HG02763 (cell line): ENCODE results near the gene LAMA4.

Source experiments
- ATAC-seq: cut with Tn5 transposase; IDR thresholded peaks from one replicate; pipeline ENCODE4 v1.9.1; 2021; ENCODE audit warnings: mild to moderate bottlenecking, moderate library complexity; ENCODE audit not compliant: unreplicated experiment

The LAMA4 gene

DNA sequence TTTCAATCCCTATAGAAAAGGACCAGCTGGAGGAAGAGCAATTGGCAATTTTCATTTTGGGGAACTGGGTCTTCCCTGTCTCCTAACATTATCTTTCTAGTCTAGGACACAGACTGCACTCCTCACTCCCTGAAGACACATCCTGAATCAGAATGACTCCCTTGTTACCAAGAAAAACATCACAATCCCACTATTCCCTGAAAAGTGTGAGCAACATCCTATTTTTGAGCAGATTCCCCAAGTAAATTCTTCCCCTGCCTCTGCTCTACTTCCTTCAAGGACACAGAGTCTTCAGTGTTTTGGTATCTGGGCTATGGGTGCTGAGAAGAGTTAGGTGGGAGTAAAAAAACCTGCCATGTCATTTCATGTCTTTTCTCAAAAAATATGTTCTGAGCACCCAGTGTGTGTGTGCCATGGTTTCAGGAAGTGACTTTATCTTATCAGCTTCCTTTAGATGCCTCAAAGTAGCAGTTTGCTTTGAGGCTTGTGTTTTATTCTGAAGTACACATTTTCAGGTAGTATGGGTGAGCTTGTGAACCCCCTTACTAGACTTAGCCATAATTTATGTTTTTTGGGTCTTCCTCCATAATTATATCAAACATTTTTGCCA, 12.4 kb downstream of the LAMA4 start:
- no peak for ATAC-seq

- no peak for ATAC-seq
Measured at GRCh38 chr6:112237595-112237994, 16.8 kb downstream of the LAMA4 start.

GRCh38 chr6:112237066-112237465, 17.3 kb downstream of the LAMA4 start:
- no peak for ATAC-seq

DNA sequence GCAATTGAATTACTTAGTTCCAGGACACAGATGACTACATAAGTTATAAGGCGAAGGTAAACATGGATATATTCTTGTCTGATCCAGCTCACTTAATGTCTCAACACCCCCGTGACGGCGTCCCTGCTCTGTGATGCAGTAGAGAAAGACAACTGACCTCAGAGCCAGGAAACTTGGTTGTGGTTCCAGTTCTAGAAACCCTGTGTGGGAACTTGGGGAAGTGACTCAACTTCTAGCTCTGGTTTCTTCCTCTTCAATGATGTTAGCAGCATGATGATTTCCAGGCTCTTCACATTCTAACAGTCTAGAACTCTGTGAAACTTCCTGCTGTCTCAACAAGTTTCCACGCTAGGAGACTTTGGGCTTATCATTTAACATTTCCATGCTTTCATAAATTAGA, 18.4 kb downstream of the LAMA4 start:
- ATAC-seq, result no peak

GRCh38 chr6:112234601-112235000, 19.8 kb downstream of the LAMA4 start:
- ATAC-seq, result no peak

- ATAC-seq, result no peak
Measured at GRCh38 chr6:112233847-112234246, 20.5 kb downstream of the LAMA4 start.

GRCh38 chr6:112232845-112233256, 21.5 kb downstream of the LAMA4 start:
- no peak for ATAC-seq

DNA sequence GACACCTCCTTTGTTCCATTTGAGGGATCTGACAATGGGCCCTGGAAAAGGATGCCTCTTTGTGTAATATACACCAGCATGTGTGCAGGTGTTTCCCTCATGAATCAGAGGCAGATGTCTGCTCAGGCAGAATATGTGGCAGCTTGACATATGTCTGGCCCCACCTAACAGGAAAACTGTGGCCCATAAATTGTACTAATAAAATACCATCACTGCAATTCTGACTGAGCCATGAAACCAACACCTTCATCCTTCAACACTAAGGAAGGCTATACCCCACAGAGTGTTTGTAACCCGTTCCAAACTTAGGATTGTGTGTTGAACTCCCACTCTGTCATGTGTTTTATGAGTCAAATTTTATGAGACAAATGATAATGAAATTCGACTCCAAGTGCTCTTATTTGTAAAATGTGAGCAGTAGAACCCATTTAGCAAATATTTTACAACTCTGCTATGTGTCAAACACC, 22.7 kb downstream of the LAMA4 start:
- ATAC-seq, result no peak

- no peak for ATAC-seq
Measured at GRCh38 chr6:112231164-112231563, 23.2 kb downstream of the LAMA4 start.

- no peak for ATAC-seq
Measured at GRCh38 chr6:112228480-112229332, 25.7 kb downstream of the LAMA4 start.

- no peak for ATAC-seq
Measured at GRCh38 chr6:112227992-112228391, 26.4 kb downstream of the LAMA4 start.

DNA sequence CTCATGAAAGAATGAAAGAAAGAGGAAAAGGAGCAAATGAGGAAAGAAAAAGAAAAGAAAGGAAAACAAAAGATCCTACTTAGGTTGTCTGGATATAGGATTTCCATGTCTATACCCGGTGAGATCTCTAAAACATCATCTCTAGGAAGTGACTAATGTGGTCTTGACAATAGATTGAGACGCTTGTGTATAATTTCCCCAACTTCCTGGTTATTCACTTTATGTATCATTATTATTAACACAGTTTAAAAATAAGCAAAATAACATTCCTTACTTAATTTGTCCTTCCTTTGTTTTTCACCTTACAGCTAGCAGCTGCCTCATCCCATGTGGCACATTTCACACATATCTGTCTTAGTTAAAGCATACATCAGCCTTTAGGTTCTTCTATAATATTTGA, 27.0 kb downstream of the LAMA4 start:
- no peak for ATAC-seq

DNA sequence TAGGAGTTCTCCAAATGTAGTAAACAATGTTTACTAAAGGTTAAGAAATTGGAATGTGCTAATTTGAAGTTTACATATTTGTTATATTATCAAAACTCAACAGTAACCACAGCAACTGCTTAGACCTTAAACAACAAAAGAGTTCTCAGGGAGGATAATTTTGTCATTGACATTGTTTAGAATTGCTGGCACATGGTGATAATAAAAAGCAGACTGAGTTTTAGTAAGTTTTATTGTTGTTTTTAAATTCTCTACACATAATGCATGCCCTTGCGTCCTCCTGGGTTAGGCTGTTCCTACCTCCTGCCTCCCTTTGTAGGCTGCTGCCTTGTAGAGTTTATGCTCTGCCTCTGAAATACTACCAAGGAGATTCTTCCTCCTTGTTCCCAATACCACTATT, 28.7 kb downstream of the LAMA4 start:
- ATAC-seq, result no peak

- ATAC-seq, result no peak
Measured at GRCh38 chr6:112224088-112224487, 30.3 kb downstream of the LAMA4 start.

DNA sequence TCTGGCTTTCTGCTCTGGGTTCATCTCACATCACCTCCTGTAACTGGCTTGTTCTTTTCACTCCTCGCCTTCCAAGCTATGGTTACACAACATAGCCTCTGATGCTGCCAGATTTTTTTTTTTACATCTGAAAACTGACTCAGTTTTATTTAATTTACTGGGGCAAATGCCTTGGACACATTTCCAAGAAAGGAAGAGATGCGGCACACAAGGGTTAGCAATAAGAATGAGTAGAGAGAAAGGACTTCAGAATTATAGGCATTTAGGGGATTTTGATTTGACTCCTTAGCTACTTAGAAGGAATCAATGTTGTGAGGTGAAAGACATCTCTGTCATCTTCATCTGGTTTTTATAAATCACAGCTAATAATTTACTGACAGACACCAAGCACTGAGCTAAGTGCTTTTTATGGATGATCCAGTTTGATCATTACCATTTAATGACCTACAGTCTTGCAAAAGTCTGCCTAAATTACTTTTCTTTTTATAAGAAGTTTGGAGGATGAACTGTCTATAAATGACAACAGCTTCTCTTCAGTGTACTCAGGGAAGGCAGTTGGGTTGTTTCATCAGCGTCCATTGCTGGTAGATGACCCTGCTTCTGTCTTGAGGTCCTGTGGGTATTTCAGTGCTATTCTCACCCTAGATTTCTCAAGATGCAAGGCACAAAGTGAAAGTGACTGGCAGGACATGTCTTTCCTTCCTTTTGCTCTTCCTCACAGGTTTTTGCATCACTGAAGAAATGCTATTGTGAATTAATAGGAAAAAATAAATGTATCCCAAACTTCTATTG, 31.1 kb downstream of the LAMA4 start:
- no peak for ATAC-seq

DNA sequence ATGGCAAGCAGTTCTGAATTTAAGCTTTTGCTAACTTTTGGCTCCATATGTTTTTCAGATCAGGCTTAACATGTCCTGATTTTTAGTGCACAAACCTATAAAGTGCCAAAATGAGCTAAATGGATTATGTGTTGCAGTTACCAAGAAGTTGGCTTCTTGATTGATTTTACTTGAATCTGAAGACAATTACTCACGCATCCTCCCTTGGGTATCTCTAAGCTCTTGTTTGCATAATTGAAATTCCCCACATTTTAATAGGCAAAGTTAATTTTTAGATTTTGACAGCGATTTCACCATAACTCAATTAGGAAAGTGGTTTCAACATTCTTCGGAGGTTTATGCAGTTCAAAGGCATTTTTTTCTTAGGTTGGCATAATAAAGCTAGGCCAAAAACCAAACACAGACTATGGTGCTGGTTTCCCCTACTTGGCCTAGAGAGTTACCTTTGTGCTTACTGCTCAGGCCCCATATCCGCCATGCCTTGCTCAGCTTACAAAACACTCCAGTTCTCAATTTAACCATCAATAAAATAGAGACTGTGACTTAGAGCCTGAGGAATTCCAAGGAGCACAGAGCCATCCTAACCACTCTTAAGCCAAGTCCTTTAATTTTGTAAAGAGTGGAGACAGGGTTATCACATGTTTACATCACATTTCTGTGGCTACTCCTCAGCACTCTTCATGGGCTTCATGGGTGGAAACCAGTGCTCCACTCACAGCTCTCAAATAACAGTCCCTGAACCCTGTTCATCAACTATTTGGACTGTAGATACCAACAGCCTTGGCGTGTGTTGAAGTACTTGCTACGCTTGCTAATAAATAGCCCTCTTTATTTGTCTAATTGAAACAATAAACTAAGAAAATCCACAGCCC, 32.1 kb downstream of the LAMA4 start:
- no peak for ATAC-seq

DNA sequence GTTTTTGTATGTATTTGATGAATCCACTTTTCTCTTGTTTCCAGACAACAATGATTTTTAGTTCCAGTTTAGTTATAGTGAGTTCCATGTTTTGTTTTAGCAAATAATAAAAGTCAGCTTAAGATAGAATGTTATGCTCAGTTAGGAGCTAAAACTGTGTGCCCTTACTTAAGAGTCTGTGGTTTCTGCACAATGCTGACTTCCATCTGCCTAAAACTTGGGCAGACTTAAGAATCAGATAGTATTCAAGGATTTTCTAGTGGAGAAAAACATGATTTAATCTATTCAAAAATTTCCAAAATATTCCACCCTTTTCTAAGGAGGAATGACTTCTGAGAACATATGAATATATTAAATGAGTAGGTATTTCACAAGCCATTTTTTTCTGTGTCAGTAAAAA, 32.8 kb downstream of the LAMA4 start:
- ATAC-seq, result no peak

GRCh38 chr6:112218563-112218962, 35.8 kb downstream of the LAMA4 start:
- ATAC-seq, result no peak

DNA sequence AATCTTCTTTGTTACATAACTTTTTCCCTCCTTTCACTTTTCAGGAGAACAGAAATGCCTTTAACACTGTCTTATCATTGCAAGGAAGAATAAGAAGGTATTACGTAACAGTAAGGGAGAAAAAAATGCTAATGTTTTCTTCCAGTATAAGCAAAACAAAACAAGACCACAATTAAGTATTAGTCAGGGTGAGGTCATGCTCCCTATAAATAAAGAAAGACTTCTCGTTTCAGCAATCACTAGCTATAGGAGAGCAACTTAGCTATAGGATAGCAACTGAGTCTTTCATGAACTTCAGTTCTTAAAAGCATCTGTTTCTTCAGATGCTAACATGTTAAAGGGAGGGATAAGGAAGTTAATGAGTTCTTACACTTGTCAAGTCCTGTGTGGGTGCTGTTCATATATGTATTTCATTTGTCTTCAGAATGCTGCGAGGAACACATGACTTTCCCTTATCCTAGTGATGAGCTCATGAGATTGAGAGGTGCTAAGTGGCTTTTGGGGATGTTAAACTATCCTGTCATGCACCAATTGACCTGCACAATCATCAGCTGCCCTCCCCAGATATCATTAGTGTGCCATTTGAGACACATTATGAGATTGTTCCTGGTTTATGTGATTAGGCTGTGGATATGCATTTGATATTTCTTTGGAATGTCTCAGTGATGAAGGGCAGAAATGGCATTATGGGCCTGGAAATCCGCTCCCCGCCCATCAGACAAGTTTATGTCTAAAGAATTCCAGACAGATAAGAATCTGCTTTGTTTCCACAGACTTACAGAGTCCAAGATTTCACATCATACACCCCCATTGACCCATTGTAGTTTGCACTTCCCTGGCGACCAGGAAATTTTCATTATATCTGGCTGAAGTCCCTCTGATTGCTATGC, 37.5 kb downstream of the LAMA4 start:
- ATAC-seq, result no peak
